Kidney (tissue), 14 donors: Measurements from ENCODE around the gene BCAS3. TPM values are rescaled to one million over a fixed set of nuclear protein-coding genes. Genes with fewer than 3 reads are reported as not detected.
A peak's percentile ranks its signal among the peaks of the same experiment; 100 is the strongest.

Experiments used
- DNase-seq, 5 donors: peaks; one replicate each; pipeline ENCODE4 v3.0.0-alpha.2; 2013 to 2020
- FAIRE-seq: peaks from 2 replicates; lab custom pipeline; 2012; peaks lifted over from hg19 to GRCh38; lab: Jason Lieb, UNC
- H3K27ac ChIP-seq, 2 donors: one replicate each; pipeline ENCODE4 v1.7.0; 2013; ENCODE audit warnings: low read depth in 2 of 2, low read length in 2 of 2, inconsistent platforms in 1 of 2
- H3K27me3 ChIP-seq: one replicate; pipeline ENCODE4 v1.7.1; 2013; ENCODE audit warnings: low read length, inconsistent platforms; ENCODE audit not compliant: control insufficient read depth, insufficient read depth
- H3K36me3 ChIP-seq, 3 donors: one replicate each; pipeline versions ENCODE4 v1.7.0 to v1.7.1; 2013; ENCODE audit warnings: low read length in 3 of 3, control low read depth in 1 of 3, inconsistent platforms in 1 of 3; ENCODE audit not compliant: insufficient read depth in 3 of 3, control insufficient read depth in 2 of 3
- H3K4me1 ChIP-seq, 3 donors: one replicate each; pipeline versions ENCODE4 v1.7.0 to v1.7.1; 2013; ENCODE audit warnings: low read length in 3 of 3, inconsistent platforms in 1 of 3, low read depth in 1 of 3; ENCODE audit not compliant: control insufficient read depth in 2 of 3, insufficient read depth in 2 of 3
- H3K4me3 ChIP-seq, 3 donors: one replicate each; pipeline versions ENCODE4 v1.7.0 to v1.8.1; 2013; ENCODE audit warnings: low read length in 3 of 3, control low read depth in 1 of 3, inconsistent platforms in 1 of 3
- H3K9ac ChIP-seq, 3 donors: one replicate each; pipeline versions ENCODE4 v1.7.0 to v1.7.1; 2013; ENCODE audit warnings: low read length in 3 of 3, control low read depth in 1 of 3, inconsistent platforms in 1 of 3
- H3K9me3 ChIP-seq, 3 donors: one replicate each; pipeline versions ENCODE4 v1.7.0 to v1.7.1; 2013; ENCODE audit warnings: low read length in 3 of 3, control low read depth in 1 of 3, inconsistent platforms in 1 of 3; ENCODE audit not compliant: control insufficient read depth in 2 of 3, insufficient read depth in 1 of 3
- CTCF ChIP-seq: IDR thresholded peaks from 3 replicates; pipeline ENCODE4 v1.5.1; 2012; ENCODE audit warnings: mild to moderate bottlenecking, moderate library complexity, borderline replicate concordance; ENCODE audit not compliant: insufficient read depth; ENCODE audit errors: extremely low read depth
- intact Hi-C: fragments of 100-400 bp; cut with DNase I; formaldehyde crosslinking; loops from one replicate; pipeline ENCODE4 v1.11.1; 2022
- polyA plus RNA-seq: library from polyadenylated mRNA; stranded (reverse); fragments of 350-450 nt; fragmentation: Illumina TruSeq; extraction: RNeasy Lipid Tissue Mini Kit (QIAGEN cat#74804); gene quantifications from one replicate; pipeline ENCODE4 v1.2.3, GENCODE V29; 2014; ENCODE audit warnings: low read depth, low replicate concordance; ENCODE audit not compliant: insufficient read depth
- total RNA-seq: library from RNA; stranded (reverse); fragmentation: NEBNext Ultra II Directional; extraction: Animal tissue kit (Norgen Biotek cat#: 25700); gene quantifications from one replicate; pipeline ENCODE4 v1.2.1, GENCODE V29; 2021
- donor health status: control.
- donor health status: control.
- donor health status: control.
- donor health status: control.
- donor health status: control.
- donor health status: DM: yes; HTN: yes; CAD: no.
- donor health status: Normal renal cell carcinoma (clear cell type).

The BCAS3 gene
- total and polyA plus RNA-seq, 2 donors from 2014 or later = 18.3 to 44.1 TPM

GRCh38 chr17:60675997-60676396 lies 1.7 kb upstream of the BCAS3 start:
- Histone ChIP-seq H3K27ac (no peak overlapping the region), H3K9me3 (no peaks in the 10 kb centered on the region), H3K27me3 (no peaks in the 10 kb centered on the region), H3K9ac (no peak overlapping the region), H3K4me1 (no peaks in the 10 kb centered on the region), H3K36me3 (no peaks in the 10 kb centered on the region), H3K4me3 (no peak overlapping the region)
- TF ChIP-seq CTCF = no peak
- intact Hi-C loops = no loop called here
- no peak for FAIRE-seq
- no peak for DNase-seq

GRCh38 chr17:60676758-60677307 lies 818 bp upstream of the BCAS3 start:
- peak overlapping the region; percentile 93 to 100 (median 100) for H3K4me3 ChIP-seq
- intact Hi-C loops = no loop called here
- FAIRE-seq = no peak
- peak overlapping the region; percentile 32 to 99 (median 70) for H3K9ac ChIP-seq
- peak in 1 of 5 donors; percentile 43 for DNase-seq
- H3K9me3 ChIP-seq = no peaks in the 10 kb centered on the region
- H3K27me3 ChIP-seq = no peaks in the 10 kb centered on the region
- no peak for TF ChIP-seq CTCF
- H3K36me3 ChIP-seq = no peaks in the 10 kb centered on the region
- H3K4me1 ChIP-seq = no peaks in the 10 kb centered on the region
- H3K27ac ChIP-seq = peak overlapping the region; percentile 26 to 47

- intact Hi-C loops = no loop called here
- DNase-seq (no peak), FAIRE-seq (no peak)
- Histone ChIP-seq H3K27me3 (no peaks in the 10 kb centered on the region), H3K36me3 (no peaks in the 10 kb centered on the region), H3K4me3 (peak overlapping the region; percentile 93 to 100 (median 100)), H3K4me1 (no peaks in the 10 kb centered on the region), H3K9ac (peak overlapping the region; percentile 61 to 74 (median 73)), H3K27ac (peak overlapping the region; percentile 1 to 20), H3K9me3 (no peaks in the 10 kb centered on the region)
- no peak for TF ChIP-seq CTCF
Observed at GRCh38 chr17:60678118-60678444, 430 bp downstream of the BCAS3 start.

GRCh38 chr17:60679287-60679686 lies 1.6 kb downstream of the BCAS3 start:
- Histone ChIP-seq H3K27ac (no peak overlapping the region), H3K36me3 (peaks cover 0 to 6% (median 4%) of the 10 kb centered on the region in 3 donors), H3K9ac (no peak overlapping the region), H3K4me3 (no peak overlapping the region), H3K27me3 (no peaks in the 10 kb centered on the region), H3K9me3 (no peaks in the 10 kb centered on the region), H3K4me1 (no peaks in the 10 kb centered on the region)
- no peak for FAIRE-seq
- intact Hi-C loops = no loop called here
- no peak for TF ChIP-seq CTCF
- no peak for DNase-seq
